KOPT-K1 (cell line): ENCODE measurements around the gene DNAJC21.
"Not testable (repeated sequence)": the region's sequence is repeated elsewhere in the genome, so short reads cannot be mapped to it uniquely, and the experiment has no call there.

Experiments
- H3K27ac ChIP-seq: fragments of 200-600 bp; sonication (generic); 2 replicates; pipeline ENCODE4 v1.5.1; 2016; ENCODE audit warnings: antibody characterized with exemption, mild to moderate bottlenecking, low read depth, low read length; ENCODE audit not compliant: poor library complexity, severe bottlenecking
- H3K36me3 ChIP-seq: fragments of 200-600 bp; sonication (generic); 2 replicates; pipeline ENCODE4 v1.5.1; 2017; ENCODE audit warnings: antibody characterized with exemption, mild to moderate bottlenecking, low read length, moderate library complexity; ENCODE audit not compliant: insufficient read depth
- H3K9me3 ChIP-seq: fragments of 200-600 bp; sonication (generic); 2 replicates; pipeline ENCODE4 v1.5.1; 2017; ENCODE audit warnings: antibody characterized with exemption, low read length, mild to moderate bottlenecking; ENCODE audit not compliant: insufficient read depth, poor library complexity, severe bottlenecking

The DNAJC21 gene

GRCh38 chr5:34932947-34933346 is 3.6 kb downstream of the DNAJC21 start:
- Histone ChIP-seq H3K9me3 (no peaks in the 10 kb centered on the region), H3K27ac (no peak overlapping the region), H3K36me3 (peaks cover 51% of the 10 kb centered on the region)

GRCh38 chr5:34941936-34942335 is 12.6 kb downstream of the DNAJC21 start:
- Histone ChIP-seq H3K36me3 (peaks cover 86% of the 10 kb centered on the region), H3K27ac (no peak overlapping the region), H3K9me3 (no peaks in the 10 kb centered on the region)

- Histone ChIP-seq H3K9me3 (no peaks in the 10 kb centered on the region), H3K27ac (no peak overlapping the region), H3K36me3 (peaks cover 84% of the 10 kb centered on the region)
These were observed 14.7 kb downstream of the DNAJC21 start for GRCh38 chr5:34944044-34944443.

- H3K27ac ChIP-seq = no peak overlapping the region
- H3K9me3 ChIP-seq = no peaks in the 10 kb centered on the region
- H3K36me3 ChIP-seq = peaks cover 84% of the 10 kb centered on the region
These were observed 15.2 kb downstream of the DNAJC21 start for GRCh38 chr5:34944460-34945047.

GRCh38 chr5:34957321-34957720 is 28.0 kb downstream of the DNAJC21 start:
- H3K9me3 ChIP-seq = no peaks in the 10 kb centered on the region
- H3K36me3 ChIP-seq = peaks cover 41% of the 10 kb centered on the region
- no peak overlapping the region for H3K27ac ChIP-seq

- H3K27ac ChIP-seq = no peak overlapping the region
- peaks cover 34% of the 10 kb centered on the region for H3K36me3 ChIP-seq
- H3K9me3 ChIP-seq = no peaks in the 10 kb centered on the region
These were observed 28.7 kb downstream of the DNAJC21 start for GRCh38 chr5:34957857-34958690.

- peaks cover 21% of the 10 kb centered on the region for H3K36me3 ChIP-seq
- no peaks in the 10 kb centered on the region for H3K9me3 ChIP-seq
- H3K27ac ChIP-seq = no peak overlapping the region
These were observed 30.0 kb downstream of the DNAJC21 start for GRCh38 chr5:34959323-34959722.

- peaks cover 9% of the 10 kb centered on the region for H3K9me3 ChIP-seq
- H3K36me3 ChIP-seq = no peaks in the 10 kb centered on the region
- H3K27ac ChIP-seq = no peak overlapping the region
These were observed 38.2 kb downstream of the DNAJC21 start for GRCh38 chr5:34967540-34967939.

- Histone ChIP-seq H3K36me3 (no peaks in the 10 kb centered on the region), H3K27ac (no peak overlapping the region), H3K9me3 (peaks cover 9% of the 10 kb centered on the region)
These were observed 38.9 kb downstream of the DNAJC21 start for GRCh38 chr5:34968258-34968657.

- H3K27ac ChIP-seq = no peak overlapping the region
- H3K36me3 ChIP-seq = no peaks in the 10 kb centered on the region
- H3K9me3 ChIP-seq = peaks cover 5% of the 10 kb centered on the region
These were observed 41.2 kb downstream of the DNAJC21 start for GRCh38 chr5:34970552-34970951.

- not testable (repeated sequence) for H3K27ac ChIP-seq, H3K9me3 ChIP-seq, H3K36me3 ChIP-seq
These were observed 42.3 kb downstream of the DNAJC21 start for GRCh38 chr5:34971655-34972054.

- no peaks in the 10 kb centered on the region for H3K36me3 ChIP-seq
- no peaks in the 10 kb centered on the region for H3K9me3 ChIP-seq
- H3K27ac ChIP-seq = no peak overlapping the region
These were observed 47.0 kb downstream of the DNAJC21 start for GRCh38 chr5:34976347-34976746.

GRCh38 chr5:34977934-34978613 is 48.7 kb downstream of the DNAJC21 start:
- Histone ChIP-seq H3K36me3 (no peaks in the 10 kb centered on the region), H3K27ac (no peak overlapping the region), H3K9me3 (no peaks in the 10 kb centered on the region)

- Histone ChIP-seq H3K36me3 (no peaks in the 10 kb centered on the region), H3K9me3 (no peaks in the 10 kb centered on the region), H3K27ac (no peak overlapping the region)
These were observed 49.3 kb downstream of the DNAJC21 start for GRCh38 chr5:34978681-34979080.

- Histone ChIP-seq H3K9me3 (peaks cover 29% of the 10 kb centered on the region), H3K27ac (no peak overlapping the region), H3K36me3 (no peaks in the 10 kb centered on the region)
These were observed 53.5 kb downstream of the DNAJC21 start for GRCh38 chr5:34982823-34983222.
